MM.1S (cell line): ENCODE measurements around the gene FAM3B.

Experiments used
- DNase-seq: peaks from one replicate; pipeline ENCODE4 v3.0.0-alpha.2; 2015
- H2AFZ ChIP-seq: fragments of 300-600 bp; sonication (generic); 2 replicates; pipeline ENCODE4 v1.6.0; 2016; ENCODE audit warnings: antibody characterized with exemption, low read length
- H3F3A ChIP-seq: fragments of 300-600 bp; sonication (generic); 2 replicates; pipeline ENCODE4 v1.6.1; 2016; ENCODE audit warnings: mild to moderate bottlenecking, antibody characterized with exemption, low read length, moderate library complexity, mixed read lengths; ENCODE audit not compliant: insufficient read depth
- H3K27ac ChIP-seq: fragments of 300-600 bp; sonication (generic); 2 replicates; pipeline ENCODE4 v1.5.1; 2016; ENCODE audit warnings: mild to moderate bottlenecking, low read length
- H3K27me3 ChIP-seq: fragments of 300-600 bp; sonication (generic); replicated peaks from 2 replicates; pipeline ENCODE4 v1.6.0; 2016; ENCODE audit warnings: low read length; ENCODE audit not compliant: insufficient read depth
- H3K36me3 ChIP-seq: fragments of 300-600 bp; sonication (generic); replicated peaks from 2 replicates; pipeline ENCODE4 v1.6.1; 2016; ENCODE audit warnings: mild to moderate bottlenecking, low read length, mixed read lengths; ENCODE audit not compliant: insufficient read depth
- H3K4me1 ChIP-seq: fragments of 300-600 bp; sonication (generic); 2 replicates; pipeline ENCODE4 v1.6.1; 2016; ENCODE audit warnings: low read length, mixed read lengths
- H3K4me2 ChIP-seq: fragments of 300-600 bp; sonication (generic); 2 replicates; pipeline ENCODE4 v1.6.0; 2016; ENCODE audit warnings: low read depth, low read length
- H3K4me3 ChIP-seq: fragments of 300-600 bp; sonication (generic); 2 replicates; pipeline ENCODE4 v1.5.1; 2016; ENCODE audit warnings: low read length, mixed read lengths
- H3K79me2 ChIP-seq: fragments of 300-600 bp; sonication (generic); 2 replicates; pipeline ENCODE4 v1.6.1; 2016; ENCODE audit warnings: mixed run types, low read length, mixed read lengths
- H3K9ac ChIP-seq: fragments of 300-600 bp; sonication (generic); 2 replicates; pipeline ENCODE4 v1.6.1; 2016; ENCODE audit warnings: low read length, mixed read lengths
- H3K9me2 ChIP-seq: fragments of 300-600 bp; sonication (generic); replicated peaks from 2 replicates; pipeline ENCODE4 v1.6.1; 2016; ENCODE audit warnings: mild to moderate bottlenecking, low read length, mixed read lengths; ENCODE audit not compliant: insufficient read depth
- H3K9me3 ChIP-seq: fragments of 300-600 bp; sonication (generic); replicated peaks from 2 replicates; pipeline ENCODE4 v1.6.1; 2016; ENCODE audit warnings: mild to moderate bottlenecking, low read length, mixed read lengths; ENCODE audit not compliant: insufficient read depth
- H4K20me1 ChIP-seq: fragments of 300-600 bp; sonication (generic); 2 replicates; pipeline ENCODE4 v1.6.1; 2016; ENCODE audit warnings: mild to moderate bottlenecking, low read length, moderate library complexity, mixed read lengths; ENCODE audit not compliant: insufficient read depth
- EZH2 ChIP-seq: fragments of 300-600 bp; sonication (generic); optimal IDR thresholded peaks from 2 replicates; pipeline ENCODE3; 2017; ENCODE audit warnings: low read depth, mild to moderate bottlenecking, antibody characterized with exemption, low read length, mixed read lengths
- EZH2phosphoT487 ChIP-seq: fragments of 300-600 bp; sonication (generic); IDR thresholded peaks from 2 replicates; pipeline ENCODE4 v1.6.1; 2018; ENCODE audit warnings: antibody characterized with exemption, low read length
- TF ChIP-seq, protein P1 (sequence below): fragments of 300-600 bp; sonication (generic); IDR thresholded peaks from 2 replicates; pipeline ENCODE4 v1.5.1; 2016; ENCODE audit warnings: antibody characterized with exemption, low read length, mixed read lengths

Gene FAM3B

DNA sequence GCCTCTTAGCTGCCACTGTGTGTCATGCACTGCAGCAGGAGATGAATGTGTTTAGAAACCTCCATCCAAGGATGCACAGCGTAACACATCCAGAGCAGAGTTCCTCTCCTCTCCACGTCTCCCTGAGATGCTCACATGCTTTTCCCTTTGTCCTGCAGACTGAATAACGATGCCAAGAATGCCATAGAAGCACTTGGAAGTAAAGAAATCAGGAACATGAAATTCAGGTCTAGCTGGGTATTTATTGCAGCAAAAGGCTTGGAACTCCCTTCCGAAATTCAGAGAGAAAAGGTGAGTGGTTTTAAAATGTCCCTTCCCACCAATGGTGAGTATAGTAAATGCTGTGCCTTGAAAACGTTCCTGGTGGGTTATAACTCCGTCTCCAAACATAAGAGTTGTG, 31.8 kb downstream of the FAM3B start:
- no peaks in the 10 kb centered on the region for H3K9me2 ChIP-seq
- no peak overlapping the region for H2AFZ ChIP-seq
- peaks cover 8% of the 10 kb centered on the region; the same call in 1 of the 2 replicates for H3K27me3 ChIP-seq
- H3K9ac ChIP-seq, result no peak overlapping the region
- no peak overlapping the region for H3K27ac ChIP-seq
- TF ChIP-seq, protein P1, sequence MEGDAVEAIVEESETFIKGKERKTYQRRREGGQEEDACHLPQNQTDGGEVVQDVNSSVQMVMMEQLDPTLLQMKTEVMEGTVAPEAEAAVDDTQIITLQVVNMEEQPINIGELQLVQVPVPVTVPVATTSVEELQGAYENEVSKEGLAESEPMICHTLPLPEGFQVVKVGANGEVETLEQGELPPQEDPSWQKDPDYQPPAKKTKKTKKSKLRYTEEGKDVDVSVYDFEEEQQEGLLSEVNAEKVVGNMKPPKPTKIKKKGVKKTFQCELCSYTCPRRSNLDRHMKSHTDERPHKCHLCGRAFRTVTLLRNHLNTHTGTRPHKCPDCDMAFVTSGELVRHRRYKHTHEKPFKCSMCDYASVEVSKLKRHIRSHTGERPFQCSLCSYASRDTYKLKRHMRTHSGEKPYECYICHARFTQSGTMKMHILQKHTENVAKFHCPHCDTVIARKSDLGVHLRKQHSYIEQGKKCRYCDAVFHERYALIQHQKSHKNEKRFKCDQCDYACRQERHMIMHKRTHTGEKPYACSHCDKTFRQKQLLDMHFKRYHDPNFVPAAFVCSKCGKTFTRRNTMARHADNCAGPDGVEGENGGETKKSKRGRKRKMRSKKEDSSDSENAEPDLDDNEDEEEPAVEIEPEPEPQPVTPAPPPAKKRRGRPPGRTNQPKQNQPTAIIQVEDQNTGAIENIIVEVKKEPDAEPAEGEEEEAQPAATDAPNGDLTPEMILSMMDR, result no peak
- TF ChIP-seq EZH2phosphoT487 (no peak), EZH2 (no peak)
- H4K20me1 ChIP-seq, result no peaks in the 10 kb centered on the region
- no peaks in the 10 kb centered on the region for H3K4me1 ChIP-seq
- DNase-seq, result no peak
- no peak overlapping the region for H3K4me2 ChIP-seq
- H3K36me3 ChIP-seq, result no peaks in the 10 kb centered on the region
- H3K9me3 ChIP-seq, result no peaks in the 10 kb centered on the region
- H3K4me3 ChIP-seq, result no peak overlapping the region
- H3K79me2 ChIP-seq, result no peaks in the 10 kb centered on the region
- H3F3A ChIP-seq, result no peaks in the 10 kb centered on the region

DNA sequence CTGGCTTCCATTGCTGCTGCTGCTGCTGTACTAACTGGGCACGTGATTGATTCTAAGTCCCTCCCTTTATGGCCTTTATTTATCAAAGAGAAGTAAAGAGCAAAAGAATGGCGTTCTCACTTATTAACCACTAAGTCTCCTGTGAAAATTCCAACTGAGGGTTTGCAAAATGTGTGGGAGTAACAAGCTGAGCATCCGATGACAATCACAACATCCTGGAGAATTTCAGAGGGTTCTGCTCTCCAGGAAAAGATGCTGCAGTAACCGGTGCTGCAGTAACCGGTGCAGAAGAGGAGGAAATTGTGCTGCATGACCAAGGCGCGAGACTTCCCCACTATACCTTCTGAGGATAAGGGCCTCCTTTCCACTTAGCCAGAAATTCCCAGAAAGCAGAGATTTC, 32.5 kb downstream of the FAM3B start:
- H3K79me2 ChIP-seq, result no peaks in the 10 kb centered on the region
- no peak for DNase-seq
- H4K20me1 ChIP-seq, result no peaks in the 10 kb centered on the region
- no peak overlapping the region for H3K27ac ChIP-seq
- no peaks in the 10 kb centered on the region for H3K4me1 ChIP-seq
- no peaks in the 10 kb centered on the region for H3K36me3 ChIP-seq
- H3K9ac ChIP-seq, result no peak overlapping the region
- H3K4me3 ChIP-seq, result no peak overlapping the region
- H3F3A ChIP-seq, result no peaks in the 10 kb centered on the region
- H3K4me2 ChIP-seq, result no peak overlapping the region
- no peak for TF ChIP-seq EZH2
- TF ChIP-seq, protein P1, result no peak
- no peak for TF ChIP-seq EZH2phosphoT487
- no peaks in the 10 kb centered on the region for H3K9me3 ChIP-seq
- H3K27me3 ChIP-seq, result peaks cover 8% of the 10 kb centered on the region; the same call in 1 of the 2 replicates
- H3K9me2 ChIP-seq, result no peaks in the 10 kb centered on the region
- H2AFZ ChIP-seq, result no peak overlapping the region

DNA sequence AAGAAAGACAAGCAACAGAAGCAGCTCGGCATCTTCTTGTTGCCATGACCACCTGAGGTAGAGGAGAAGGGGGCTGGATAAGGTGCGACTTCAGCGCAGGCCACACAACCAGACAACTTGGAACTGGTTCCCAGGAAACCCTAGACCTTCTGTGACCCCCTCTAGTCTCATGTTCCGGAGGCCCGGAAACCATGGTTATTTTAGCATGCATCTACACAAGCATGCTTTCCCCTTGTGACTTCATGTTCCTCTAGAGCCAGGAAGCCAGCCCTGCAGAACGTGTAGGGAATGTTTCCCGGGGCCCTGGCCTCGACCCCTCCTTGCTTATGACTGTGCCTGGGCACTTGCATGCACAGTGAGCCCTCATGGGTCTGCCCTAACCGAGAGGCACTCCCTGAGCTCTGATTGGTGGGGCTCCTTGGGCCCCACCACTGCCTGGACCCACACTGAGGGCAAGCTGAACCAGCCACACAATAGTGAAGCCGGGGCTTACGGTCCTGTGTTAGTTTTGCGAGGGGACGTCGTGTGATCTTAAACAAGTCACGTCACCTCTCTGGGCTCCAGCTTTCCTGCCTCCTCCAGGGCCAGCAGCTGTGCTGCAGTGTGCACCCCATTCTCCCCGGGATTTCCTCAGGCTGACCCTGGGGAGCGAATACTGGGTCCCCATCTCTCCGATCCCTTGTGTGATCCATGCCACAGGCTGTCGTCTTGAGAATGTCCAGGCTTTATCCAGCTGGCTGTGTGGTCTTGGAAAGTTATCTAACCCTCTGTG, 33.2 kb downstream of the FAM3B start:
- Histone ChIP-seq H3K9me3 (no peaks in the 10 kb centered on the region), H4K20me1 (no peaks in the 10 kb centered on the region), H3K27me3 (peaks cover 8% of the 10 kb centered on the region; the same call in 1 of the 2 replicates), H3K79me2 (no peaks in the 10 kb centered on the region), H3K9me2 (no peaks in the 10 kb centered on the region), H3K27ac (no peak overlapping the region), H3K36me3 (no peaks in the 10 kb centered on the region), H3K4me3 (no peak overlapping the region), H2AFZ (no peak overlapping the region), H3F3A (no peaks in the 10 kb centered on the region), H3K9ac (no peak overlapping the region), H3K4me2 (no peak overlapping the region), H3K4me1 (peaks cover under 1% of the 10 kb centered on the region; the same call in 1 of the 2 replicates)
- TF ChIP-seq EZH2phosphoT487 (no peak), EZH2 (no peak)
- TF ChIP-seq, protein P1, result no peak
- DNase-seq, result no peak
